ENCODE results near the gene ARFGEF3.

DNA sequence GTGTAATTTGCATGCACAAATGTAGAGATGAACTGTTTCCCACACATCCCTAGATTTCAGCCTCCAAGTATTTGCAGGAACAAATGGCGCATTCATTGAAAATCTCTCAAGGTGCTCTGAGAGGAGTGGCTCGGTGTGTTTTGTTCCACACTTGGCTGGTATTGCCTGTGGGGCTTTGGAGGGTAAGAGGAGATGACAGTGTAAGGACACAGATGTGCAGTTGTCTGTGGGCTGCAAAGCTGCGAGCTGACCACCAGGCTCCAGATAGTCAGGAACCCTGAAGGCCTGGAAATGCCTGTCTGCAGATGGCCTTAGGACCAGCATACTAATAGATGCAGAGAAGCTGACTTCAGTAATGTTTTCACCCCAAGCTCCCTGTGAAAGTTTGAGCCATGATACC, 114.2 kb downstream of the ARFGEF3 start:
- TF ChIP-seq CTCF (IDR thresholded peaks at IDR 0.05) (no peak), POLR2AphosphoS5 (IDR thresholded peaks at IDR 0.05) (no peak)

Measured in breast epithelium (tissue), 3 donors.